ENCODE measurements around the gene ARHGEF28.

DNA sequence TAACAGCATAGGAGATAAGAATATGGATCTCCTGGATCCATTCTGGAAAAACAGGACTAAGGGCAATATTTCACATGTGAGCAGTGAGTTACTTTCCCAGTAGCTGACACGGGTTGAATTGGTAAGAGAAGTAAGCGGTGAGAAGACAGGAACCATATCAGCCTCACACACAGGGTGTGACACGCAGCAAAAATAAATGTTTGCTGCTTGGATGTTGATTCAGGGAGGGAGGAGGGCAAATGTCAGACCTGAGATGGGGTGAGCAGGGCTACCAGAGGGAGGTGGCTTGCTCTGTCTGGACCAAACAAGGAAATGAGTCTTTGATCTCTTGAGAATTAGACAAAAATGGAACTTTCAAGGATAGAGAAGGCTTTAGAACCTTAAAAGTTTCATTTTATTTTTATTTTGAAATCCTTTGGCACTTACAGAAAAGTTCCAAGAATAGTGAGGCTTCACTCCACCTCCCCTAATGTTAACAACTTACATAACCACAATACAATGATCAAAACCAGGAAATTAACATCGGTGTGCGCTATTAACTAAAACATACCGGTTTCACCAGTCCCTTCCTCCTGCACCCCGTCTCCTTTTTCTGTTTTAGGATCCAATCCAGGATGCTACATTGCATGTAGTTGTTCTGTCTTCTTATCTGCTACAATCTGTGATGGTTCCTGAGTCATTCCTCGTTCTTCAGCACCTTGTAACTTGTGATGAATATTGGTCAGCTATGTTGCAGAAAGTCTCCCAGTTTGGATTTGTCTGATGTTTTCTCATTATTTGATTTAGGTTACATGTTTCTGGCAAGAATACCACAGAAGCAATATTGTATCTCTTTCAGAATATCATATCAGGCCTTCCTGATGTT lies 20.5 kb upstream of the ARHGEF28 start:
- TF ChIP-seq CTCF (IDR thresholded peaks at IDR 0.05; ENCODE audit: insufficient read depth, low read length), result no peak
- TF ChIP-seq REST (IDR thresholded peaks at IDR 0.05; ENCODE audit: insufficient replicate concordance, low read depth), result no peak

All from HL-60 (cell line).